C1 segment of cervical spinal cord (tissue), 14 donors: ENCODE measurements around the gene SMAD5.

ENCODE experiments used
- DNase-seq, 14 donors: peaks; one replicate each; lab custom pipeline; 2025; lab: John Stamatoyannopoulos, UW

SMAD5 gene

DNA sequence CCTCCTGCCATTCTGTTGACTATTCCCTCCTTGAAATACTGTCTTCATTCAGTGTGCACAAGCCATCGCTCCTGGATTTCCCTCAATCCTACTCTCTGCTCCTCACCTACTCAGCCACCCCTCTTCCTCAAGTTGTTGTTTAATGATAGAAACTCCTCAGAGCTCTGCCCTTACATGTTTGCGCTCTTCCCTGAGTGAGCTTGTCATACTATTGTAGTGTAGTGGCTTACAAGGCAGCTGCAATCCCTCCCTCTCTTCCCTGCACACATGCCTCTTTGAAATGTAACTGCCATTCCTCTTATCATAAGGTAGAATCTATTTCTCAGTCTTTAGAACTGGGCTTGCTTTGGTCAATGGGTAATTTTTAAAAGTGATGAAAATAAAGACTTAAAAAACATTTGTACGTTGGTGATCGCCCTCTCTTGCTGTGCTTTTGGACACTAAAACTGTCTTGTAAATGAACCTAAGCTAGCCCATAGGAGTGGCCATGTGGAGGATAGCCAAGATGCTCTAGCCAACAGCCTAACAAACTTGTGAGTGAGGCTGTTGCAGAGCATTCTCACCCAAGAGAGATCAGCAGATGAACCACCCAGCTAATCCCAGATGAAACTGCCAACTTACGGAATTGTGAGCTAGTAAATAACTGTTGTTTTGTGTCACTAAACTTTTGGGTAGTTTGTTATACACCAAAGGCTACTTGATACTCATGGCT, 18.1 kb upstream of the SMAD5 start:
- DNase-seq, result no peak

- DNase-seq, result no peak
Measured at GRCh38 chr5:136115183-136115865, 17.3 kb upstream of the SMAD5 start.

DNA sequence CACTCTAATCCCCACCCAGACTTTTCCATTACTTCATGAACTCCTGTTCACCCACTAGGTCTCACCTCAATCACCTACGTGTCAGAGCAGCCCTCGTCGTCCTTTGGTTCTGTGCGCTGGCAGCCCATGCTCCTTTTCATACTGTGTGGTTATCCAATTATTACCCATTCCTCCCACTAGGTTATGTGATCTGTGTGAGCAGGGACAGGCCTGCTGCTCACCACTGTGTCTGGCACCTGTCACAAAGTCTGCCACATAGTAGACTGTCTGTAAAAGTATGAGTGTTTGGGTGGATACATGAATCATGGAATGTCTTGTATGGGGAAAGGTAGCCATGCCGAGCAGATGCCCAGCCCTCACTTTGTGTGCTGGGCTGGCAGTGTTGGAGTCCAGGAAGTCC, 12.1 kb upstream of the SMAD5 start:
- no peak for DNase-seq

DNA sequence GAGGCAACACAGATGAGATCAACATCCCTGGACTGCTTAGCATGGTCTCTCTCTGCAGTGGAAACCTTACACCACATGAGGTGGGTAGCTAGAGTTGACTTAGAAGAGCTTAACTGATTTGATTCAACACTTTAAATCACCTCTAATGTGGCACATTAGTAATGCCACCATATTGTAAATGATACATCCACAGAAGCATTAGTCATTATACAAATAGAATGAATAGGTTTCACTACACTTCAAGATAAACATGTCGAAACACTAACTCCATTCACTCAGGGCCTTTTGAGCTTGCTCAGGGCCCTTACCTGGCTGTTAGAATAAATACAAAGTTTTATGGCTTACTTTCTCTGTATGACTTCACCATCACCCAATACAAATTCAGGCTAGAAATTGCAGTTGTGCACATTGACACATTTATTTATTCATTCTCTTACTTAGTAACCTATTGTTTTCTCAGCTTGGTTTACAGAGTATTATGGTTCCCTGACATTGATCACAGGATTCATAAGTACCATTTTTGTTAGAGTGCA, 9.3 kb upstream of the SMAD5 start:
- DNase-seq, result no peak

DNA sequence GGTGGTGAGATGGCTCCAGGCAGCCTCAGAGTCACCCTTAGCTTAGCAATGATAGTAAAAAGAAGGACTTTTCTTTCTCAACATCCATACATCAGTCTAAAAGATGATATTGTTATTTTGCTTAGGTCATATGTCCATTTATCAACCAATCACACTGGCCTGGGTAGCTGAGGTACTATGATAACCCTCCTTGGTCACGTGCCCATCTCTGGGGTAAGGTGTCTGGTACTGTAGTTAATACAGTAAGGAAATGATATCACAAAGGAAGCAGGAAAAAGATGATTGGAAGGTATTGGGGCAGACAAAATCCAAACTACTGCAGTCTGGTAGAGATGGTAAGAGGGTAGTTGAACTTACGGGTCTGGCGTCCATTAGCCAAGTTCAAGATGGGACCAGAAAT, 5.1 kb upstream of the SMAD5 start:
- DNase-seq, result no peak

DNA sequence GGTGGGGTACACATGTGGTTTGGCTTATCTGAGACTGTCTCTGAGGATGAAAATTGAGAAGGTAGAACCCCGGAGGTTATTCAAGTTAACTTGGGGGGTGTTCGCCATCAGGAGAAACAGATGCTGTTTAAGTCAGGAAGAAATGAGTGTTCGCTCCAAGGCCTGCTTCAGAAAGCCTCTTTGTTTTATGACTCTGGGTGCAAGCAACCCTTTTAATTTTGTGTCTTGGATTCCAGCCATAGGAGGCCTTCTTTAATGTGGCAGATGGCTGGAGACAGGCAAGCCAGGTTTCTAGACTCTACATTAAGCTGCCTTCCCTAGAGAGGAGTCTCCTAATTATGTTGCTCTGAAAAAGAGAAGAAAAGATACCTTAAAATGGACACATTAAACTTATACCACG, 4.2 kb upstream of the SMAD5 start:
- DNase-seq, result peak in 1 of 14 donors; percentile 27

DNA sequence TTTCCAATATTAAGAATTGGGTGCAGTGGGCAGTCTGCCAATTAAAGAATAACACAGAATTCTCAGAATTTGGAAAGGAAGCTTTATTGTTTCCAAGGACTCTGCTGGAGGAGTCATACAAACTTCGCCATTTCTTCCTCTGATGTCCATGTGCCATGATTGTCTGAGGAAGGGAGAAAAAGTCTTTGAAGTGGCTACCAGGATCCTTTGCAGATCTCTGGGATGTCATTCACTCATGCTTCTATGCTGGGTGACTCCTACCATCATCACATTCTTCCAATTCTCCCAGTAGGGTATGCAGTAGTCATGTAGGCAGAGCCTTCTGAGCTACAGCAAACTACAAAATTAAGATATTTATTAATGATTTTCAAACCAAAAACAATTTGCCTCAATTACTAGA, 3.2 kb upstream of the SMAD5 start:
- no peak for DNase-seq

DNA sequence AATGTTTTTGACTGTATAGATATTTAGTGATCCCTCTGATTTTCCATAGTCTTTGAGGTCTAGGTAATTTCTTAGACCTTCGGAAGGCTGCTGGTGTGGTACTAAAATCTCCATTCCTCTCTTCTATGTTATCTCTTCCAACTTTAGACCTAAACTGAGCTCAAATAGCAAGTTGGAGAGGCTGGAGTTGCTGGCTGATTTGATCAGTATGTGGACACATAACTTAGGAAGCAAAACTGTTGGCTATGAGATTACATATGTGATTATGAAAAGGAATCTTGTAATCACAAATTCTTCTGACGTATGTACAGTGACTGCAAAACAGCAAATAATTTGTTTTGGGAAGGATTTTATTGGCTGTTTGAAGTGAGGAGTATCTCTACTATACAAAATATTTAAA, 2.1 kb upstream of the SMAD5 start:
- DNase-seq, result no peak

GRCh38 chr5:136132087-136132486, 558 bp upstream of the SMAD5 start:
- DNase-seq, result peak in 5 of 14 donors; percentile 3 to 20 (median 13)

DNA sequence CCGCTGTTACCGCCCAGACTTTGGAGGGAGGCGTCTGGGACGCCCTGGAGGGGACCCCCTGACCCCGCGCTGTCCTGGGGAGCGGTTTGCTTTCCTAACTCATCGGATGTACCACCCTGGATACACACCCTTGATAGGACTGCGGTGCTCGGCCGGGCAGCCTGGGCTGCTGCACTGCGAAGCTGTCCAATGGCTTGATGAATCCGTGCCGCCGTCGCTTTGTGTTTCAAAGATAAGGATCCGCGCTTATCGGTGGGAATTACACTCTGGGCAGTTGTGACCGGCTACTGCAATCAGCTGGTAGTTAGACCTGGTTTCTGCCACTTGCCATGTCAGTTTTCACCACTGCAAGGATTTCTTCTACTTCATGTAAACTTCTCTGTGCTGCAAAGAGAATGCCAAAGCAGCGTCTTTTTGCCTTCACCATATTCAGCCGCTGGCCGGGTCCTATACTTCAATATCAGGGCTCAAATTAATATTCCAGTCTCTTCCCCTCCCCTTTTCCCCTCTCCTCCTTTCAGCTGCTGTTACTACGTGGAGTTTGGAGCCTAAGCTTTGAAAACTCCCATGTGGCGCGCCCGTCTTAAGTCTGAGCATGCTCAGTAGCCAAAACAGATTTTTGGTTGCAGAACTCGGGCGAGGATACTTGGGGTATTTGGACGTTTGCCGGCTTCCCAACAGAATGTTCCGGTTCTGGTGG, 727 bp downstream of the SMAD5 start:
- peak in 11 of 14 donors; percentile 3 to 73 (median 52) for DNase-seq

DNA sequence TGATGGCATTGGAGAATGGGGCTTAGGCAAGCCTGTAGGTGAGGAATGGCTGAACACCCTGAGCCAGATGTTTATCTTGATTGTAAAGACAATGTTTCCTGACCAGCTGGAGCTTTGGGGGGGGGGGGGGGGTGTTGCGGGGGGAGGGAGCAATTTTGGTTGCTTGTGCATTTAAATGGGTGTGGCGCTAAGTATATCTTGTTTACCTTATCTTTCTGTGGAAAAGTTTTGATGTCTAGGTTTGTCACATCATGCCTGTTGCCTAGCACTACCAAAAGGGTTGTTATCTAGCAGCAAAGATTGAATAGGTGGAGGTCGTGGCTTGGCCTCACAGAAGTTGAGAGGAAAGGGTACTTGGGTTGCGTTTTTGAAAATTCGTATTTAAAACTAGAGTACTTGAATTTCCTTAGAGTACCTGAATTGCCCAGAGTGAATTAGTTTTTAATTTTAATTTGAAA, 1.3 kb downstream of the SMAD5 start:
- DNase-seq, result no peak

- DNase-seq, result no peak
Measured at GRCh38 chr5:136134653-136135052, 2.0 kb downstream of the SMAD5 start.

DNA sequence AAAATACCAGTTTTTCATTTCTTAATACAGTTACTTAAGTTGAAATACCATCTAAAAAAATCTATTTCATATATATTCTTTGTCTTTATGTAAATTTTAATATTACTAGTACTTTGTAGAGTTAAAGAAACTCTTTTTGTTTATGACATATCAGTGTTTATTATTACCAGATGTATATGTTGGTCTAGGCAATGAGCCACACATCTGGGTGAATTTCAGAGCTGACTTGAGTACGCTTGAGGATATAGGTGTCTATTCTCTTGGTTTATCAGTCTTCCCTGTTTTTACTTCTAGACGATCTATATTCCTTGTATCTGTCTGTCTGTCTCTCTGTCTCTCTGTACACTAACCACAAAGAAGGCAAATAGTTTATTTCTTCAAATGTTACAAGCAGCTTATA, 2.9 kb downstream of the SMAD5 start:
- no peak for DNase-seq

- DNase-seq, result no peak
Measured at GRCh38 chr5:136137497-136138220, 5.0 kb downstream of the SMAD5 start.

- no peak for DNase-seq
Measured at GRCh38 chr5:136141561-136141960, 8.9 kb downstream of the SMAD5 start.

- no peak for DNase-seq
Measured at GRCh38 chr5:136143312-136143711, 10.7 kb downstream of the SMAD5 start.

DNA sequence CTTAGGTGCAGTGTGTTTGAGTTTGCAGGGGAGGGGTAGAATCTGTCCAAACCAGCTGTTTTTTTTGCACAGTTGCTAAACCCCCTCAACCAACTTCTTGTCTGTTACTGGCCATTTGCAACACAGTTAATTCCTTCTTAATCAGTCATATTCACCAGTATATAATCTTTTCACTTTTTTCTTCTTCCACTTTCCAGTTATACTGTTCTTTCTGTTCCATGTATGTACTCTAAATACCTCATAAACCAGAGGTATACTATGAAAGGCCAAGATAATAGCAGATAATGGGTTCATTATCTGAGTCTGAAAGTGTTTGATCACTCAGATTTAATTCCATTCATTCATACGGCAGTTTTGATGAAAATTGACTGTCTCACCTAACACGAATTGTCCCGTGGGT, 11.1 kb downstream of the SMAD5 start:
- no peak for DNase-seq

GRCh38 chr5:136145030-136145429, 12.4 kb downstream of the SMAD5 start:
- no peak for DNase-seq

- DNase-seq, result no peak
Measured at GRCh38 chr5:136146201-136146600, 13.6 kb downstream of the SMAD5 start.

- no peak for DNase-seq
Measured at GRCh38 chr5:136147632-136148031, 15.0 kb downstream of the SMAD5 start.

DNA sequence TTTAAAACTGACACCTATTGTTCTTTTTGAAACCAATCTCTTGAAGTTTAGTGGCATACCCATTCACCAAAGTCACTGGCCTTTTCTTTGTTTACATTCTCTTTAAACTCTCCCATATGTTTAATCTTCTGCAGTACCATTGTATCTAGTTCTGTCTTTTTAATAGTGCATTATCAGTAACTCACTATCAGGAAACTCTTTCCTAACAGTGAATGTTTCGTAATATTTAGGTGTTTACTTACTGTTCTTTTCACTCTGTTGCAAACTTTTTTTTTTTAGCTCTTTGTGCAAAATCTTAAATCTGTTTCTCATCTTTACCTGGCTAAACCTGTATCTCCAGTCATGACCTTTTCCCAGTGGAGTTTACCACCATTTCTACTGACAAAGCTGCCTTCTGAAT, 17.2 kb downstream of the SMAD5 start:
- no peak for DNase-seq
